ENCODE data around the gene NDUFB10. TPM values are rescaled to one million over a fixed set of nuclear protein-coding genes. Genes with fewer than 3 reads are reported as not detected.
A peak's percentile ranks its signal among the peaks of the same experiment; 100 is the strongest.
"Not testable (repeated sequence)": the region's sequence is repeated elsewhere in the genome, so short reads cannot be mapped to it uniquely, and the experiment has no call there.

NDUFB10 gene
- total RNA-seq, 2 donors from 2014 or later: 219 to 272 TPM

DNA sequence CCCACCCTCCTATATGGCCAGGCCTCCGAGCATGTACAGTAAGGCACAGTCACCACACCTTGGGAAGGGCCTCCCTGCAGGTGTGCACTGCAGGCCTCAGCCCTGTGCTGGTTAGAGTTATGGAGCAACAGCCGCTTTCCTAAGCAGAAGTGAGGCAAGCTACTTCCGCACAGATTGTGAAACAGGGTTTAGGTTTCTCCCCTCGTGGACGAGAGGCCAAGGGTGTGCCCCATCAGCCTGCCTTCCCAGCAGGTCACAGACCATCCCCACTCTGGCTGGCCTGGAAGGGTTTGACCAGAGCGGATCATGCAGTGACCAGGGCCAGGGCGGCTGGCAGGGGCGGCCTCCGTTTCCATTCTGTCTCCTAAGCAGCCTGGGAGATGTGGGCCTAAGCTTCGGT lies 21.0 kb upstream of the NDUFB10 start:
- DNase-seq: no peak
- intact Hi-C loops (cut with DNase I): no loop called here
- no peaks in the 10 kb centered on the region for H3K9me3 ChIP-seq
- TF ChIP-seq, protein P1, sequence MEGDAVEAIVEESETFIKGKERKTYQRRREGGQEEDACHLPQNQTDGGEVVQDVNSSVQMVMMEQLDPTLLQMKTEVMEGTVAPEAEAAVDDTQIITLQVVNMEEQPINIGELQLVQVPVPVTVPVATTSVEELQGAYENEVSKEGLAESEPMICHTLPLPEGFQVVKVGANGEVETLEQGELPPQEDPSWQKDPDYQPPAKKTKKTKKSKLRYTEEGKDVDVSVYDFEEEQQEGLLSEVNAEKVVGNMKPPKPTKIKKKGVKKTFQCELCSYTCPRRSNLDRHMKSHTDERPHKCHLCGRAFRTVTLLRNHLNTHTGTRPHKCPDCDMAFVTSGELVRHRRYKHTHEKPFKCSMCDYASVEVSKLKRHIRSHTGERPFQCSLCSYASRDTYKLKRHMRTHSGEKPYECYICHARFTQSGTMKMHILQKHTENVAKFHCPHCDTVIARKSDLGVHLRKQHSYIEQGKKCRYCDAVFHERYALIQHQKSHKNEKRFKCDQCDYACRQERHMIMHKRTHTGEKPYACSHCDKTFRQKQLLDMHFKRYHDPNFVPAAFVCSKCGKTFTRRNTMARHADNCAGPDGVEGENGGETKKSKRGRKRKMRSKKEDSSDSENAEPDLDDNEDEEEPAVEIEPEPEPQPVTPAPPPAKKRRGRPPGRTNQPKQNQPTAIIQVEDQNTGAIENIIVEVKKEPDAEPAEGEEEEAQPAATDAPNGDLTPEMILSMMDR (IDR thresholded peaks at IDR 0.05): no peak
- H3K4me1 ChIP-seq: peaks cover 16% of the 10 kb centered on the region
- no peak overlapping the region for H3K4me3 ChIP-seq
- H3K27me3 ChIP-seq: no peaks in the 10 kb centered on the region
- H3K27ac ChIP-seq: no peak overlapping the region
- H3K36me3 ChIP-seq: peaks cover 4% of the 10 kb centered on the region
- H3K9ac ChIP-seq (ENCODE audit: low read depth in 2 of 2, low read length in 2 of 2): no peak overlapping the region

DNA sequence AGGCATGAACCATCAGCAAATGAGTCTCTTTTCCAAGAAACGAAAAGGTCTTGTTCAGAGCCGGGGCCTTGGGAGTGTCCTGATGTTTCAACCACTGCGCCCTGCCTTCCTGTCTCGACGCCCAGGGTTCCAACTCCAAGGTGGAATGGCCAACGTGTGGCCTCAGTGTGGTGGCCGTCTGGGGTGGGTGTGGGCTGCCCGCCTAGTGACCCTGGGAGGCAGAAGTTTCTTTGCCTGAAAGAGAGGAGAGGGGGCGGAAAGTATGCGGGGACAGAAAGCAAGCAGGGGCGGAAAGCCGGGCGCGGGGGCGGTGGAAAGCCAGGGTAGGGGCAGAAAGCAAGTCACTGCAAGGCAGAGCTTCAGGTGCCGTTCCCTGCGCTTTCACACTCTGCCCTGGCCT lies 20.4 kb upstream of the NDUFB10 start:
- no peak for DNase-seq
- no peak overlapping the region for H3K4me3 ChIP-seq
- no peaks in the 10 kb centered on the region for H3K9me3 ChIP-seq
- no peaks in the 10 kb centered on the region for H3K27me3 ChIP-seq
- H3K36me3 ChIP-seq: peaks cover 4% of the 10 kb centered on the region
- peaks cover 16% of the 10 kb centered on the region for H3K4me1 ChIP-seq
- intact Hi-C loops (cut with DNase I): no loop called here
- TF ChIP-seq, protein P1 (IDR thresholded peaks at IDR 0.05): no peak
- H3K27ac ChIP-seq: no peak overlapping the region
- no peak overlapping the region for H3K9ac ChIP-seq (ENCODE audit: low read depth in 2 of 2, low read length in 2 of 2)

DNA sequence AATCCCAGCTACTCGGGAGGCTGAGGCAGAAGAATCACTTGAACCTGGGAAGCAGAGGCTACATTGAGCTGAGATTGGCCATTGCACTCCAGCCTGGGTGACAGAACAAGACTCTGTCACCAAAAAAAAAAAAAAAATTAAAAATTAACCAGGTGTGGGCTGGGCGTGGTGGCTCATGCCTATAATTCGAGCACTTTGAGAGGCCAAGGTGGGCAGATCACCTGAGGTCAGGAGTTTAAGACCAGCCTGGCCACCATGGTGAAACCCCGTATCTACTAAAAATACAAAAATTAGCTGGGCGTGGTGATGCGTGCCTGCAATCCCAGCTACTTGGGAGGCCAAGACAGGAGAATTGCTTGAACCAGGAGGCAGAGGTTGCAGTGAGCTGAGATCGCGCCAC lies 19.5 kb upstream of the NDUFB10 start:
- peak; percentile 43 for DNase-seq
- Histone ChIP-seq H3K27ac (peak overlapping the region; percentile 76), H3K4me1 (peaks cover 16% of the 10 kb centered on the region)
- H3K36me3 ChIP-seq; H3K4me3 ChIP-seq; H3K27me3 ChIP-seq; intact Hi-C loops (cut with DNase I); H3K9ac ChIP-seq (ENCODE audit: low read depth in 2 of 2, low read length in 2 of 2); H3K9me3 ChIP-seq: not testable (repeated sequence)

DNA sequence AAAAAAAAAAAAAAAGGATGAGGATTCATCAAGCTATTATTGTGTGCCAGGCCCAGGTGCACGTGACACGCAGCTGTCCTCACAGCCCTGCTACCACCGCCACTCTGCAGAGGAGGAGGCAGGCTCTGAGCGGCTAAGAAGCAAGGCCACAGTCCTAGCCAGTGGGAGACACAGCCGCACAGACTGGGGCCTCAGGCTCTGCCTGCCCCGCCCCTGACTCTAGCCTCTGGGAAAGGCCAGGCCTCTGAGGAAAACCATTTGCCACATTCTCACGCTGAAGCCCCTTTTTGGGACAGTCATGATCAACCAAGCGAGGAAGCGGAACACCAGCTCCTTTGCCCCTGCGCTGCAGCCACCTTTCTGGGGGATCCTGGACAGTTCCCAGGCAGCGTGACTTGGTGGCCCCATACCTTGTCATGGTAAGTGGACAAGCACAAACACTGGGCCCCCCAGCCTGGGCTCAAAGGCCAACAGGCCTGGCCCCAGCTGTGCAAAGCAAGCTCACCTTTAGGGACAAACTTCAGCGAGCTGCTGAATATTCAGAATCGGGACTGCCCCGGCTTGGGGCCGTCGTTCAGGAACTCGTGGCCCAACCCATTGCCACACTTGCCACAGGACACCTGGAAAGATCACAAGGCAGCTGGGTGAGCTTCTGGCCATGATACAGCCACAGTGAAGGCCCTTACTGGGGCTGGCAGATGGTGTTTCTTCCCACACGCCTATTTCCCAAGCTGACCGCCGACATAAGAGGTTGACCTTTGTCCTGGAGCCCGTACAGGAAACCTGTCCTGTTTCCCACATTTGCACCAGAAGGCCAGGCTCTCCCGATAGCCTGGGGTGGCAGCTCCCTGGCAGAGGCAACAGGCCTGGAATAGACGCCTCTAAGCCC lies 18.8 kb upstream of the NDUFB10 start:
- DNase-seq: peak; percentile 58
- Histone ChIP-seq H3K4me3 (no peak overlapping the region), H3K27ac (peak overlapping the region; percentile 76), H3K36me3 (peaks cover 4% of the 10 kb centered on the region), H3K9me3 (no peaks in the 10 kb centered on the region), H3K4me1 (peaks cover 16% of the 10 kb centered on the region), H3K9ac (ENCODE audit: low read depth in 2 of 2, low read length in 2 of 2) (peak overlapping the region; percentile 24 to 92), H3K27me3 (no peaks in the 10 kb centered on the region)
- TF ChIP-seq, protein P1 (IDR thresholded peaks at IDR 0.05): no peak
- intact Hi-C loops (cut with DNase I): no loop called here

DNA sequence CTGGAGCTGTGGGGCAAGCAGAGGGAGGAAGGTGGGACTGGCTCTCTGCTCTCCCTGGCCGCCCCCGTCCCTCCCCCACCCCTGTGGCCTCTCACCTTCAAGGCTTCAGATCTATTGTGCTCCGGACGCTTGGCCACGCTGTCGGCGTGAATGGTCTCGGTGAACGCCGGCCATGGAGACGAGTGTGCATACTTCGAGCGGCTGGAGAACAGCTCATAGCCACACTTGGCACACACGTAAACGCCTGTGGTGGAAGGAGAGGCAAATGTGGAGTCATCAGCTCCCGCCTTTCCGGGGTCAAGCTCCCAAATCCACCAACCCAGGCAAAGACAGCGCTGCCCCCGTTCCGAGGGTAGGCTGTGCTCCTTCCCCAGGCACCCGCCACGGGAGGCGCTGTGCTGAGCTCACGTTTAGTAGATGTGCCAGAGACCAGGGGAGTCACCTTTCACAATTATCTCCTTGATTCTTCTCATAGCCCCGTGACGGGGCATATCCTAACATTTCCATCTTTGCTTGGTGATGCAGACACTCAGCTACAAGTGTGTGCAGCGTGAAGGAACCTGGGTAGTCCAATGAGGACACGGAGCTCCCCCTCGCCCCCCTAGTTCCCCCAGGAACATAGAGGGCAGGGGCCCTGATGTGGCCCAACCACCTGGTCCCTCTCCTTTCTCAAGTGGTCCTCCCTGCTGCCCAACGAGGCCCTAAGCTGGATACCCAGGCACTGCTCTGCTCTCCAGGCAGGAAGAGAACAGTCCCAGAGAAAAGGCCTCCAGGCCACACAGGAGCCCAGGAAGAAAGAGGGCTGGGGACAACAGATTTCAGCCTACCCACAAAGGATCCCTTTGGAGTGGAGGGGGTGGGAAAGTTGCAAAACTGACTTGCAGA lies 17.9 kb upstream of the NDUFB10 start:
- H3K4me1 ChIP-seq: peaks cover 16% of the 10 kb centered on the region
- peaks cover 4% of the 10 kb centered on the region for H3K36me3 ChIP-seq
- no peak overlapping the region for H3K4me3 ChIP-seq
- TF ChIP-seq, protein P1 (IDR thresholded peaks at IDR 0.05): no peak
- H3K27ac ChIP-seq: peak overlapping the region; percentile 76
- intact Hi-C loops (cut with DNase I): no loop called here
- no peaks in the 10 kb centered on the region for H3K27me3 ChIP-seq
- no peaks in the 10 kb centered on the region for H3K9me3 ChIP-seq
- peak overlapping the region in 1 of 2 donors; percentile 92 for H3K9ac ChIP-seq (ENCODE audit: low read depth in 2 of 2, low read length in 2 of 2)
- peak; percentile 46 for DNase-seq

All from colonic mucosa (tissue), 4 donors.